HG03196 (cell line): ENCODE results near the gene FBXO40.
"Not testable (repeated sequence)": the region's sequence is repeated elsewhere in the genome, so short reads cannot be mapped to it uniquely, and the experiment has no call there.

Experiments
- ATAC-seq: cut with Tn5 transposase; IDR thresholded peaks from one replicate; pipeline ENCODE4 v1.9.1; 2021; ENCODE audit not compliant: unreplicated experiment

The FBXO40 gene

GRCh38 chr3:121592856-121593702, at the start of gene FBXO40:
Gene FBXO40, plus strand, starts transcription at chr3:121593379. Its CDS starts 27,197 bp downstream, at chr3:121620576.
- no peak for ATAC-seq

DNA sequence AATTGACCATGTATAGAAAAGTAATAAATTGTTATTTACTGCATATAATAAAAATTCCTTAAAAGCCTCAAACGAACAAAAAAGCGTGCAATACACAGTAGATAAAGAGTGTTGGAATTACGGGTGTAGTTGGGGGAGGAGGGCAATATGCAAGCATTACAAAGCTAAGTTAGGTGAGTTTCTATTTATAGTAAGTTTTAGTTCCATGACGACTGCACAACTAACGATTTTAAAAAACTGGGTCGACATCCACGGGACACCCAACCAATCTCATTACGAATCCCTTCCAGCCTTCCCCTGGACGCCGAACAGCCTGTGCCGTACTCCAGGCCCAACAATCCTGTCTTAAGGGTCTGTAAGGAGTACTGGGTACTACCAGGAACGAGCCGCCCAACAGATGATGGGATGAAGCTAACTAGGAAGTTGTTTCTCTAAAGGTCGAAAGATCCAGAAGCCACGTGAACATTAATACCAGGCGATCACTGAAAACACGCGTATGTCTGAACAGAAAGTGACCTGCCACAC, 48.1 kb upstream of the FBXO40 start:
- ATAC-seq: no peak

GRCh38 chr3:121545574-121546455, 47.4 kb upstream of the FBXO40 start, which contains the start of gene POLQ:
Gene POLQ, minus strand, starts transcription at chr3:121545988. Its CDS starts 111 bp downstream, at chr3:121545877.
- ATAC-seq: peak; percentile 85

DNA sequence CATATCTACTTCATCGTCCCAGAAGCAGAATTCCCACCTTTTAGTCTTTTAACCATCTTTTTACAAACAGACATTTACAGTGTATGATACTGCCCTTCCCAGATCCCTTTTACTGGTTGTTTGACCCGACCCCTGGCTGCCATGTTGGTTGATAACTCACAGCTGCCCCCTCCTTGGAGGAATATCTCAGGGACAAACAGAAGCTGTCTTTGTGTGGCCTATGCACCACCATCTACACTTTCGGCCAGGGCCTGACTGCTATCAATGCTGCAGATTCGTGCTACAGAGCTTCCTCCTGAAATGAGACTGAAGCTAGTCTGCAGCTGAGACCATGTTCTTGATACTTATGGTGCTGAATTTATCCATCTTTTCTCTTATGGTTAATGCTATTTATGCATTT, 40.8 kb upstream of the FBXO40 start:
- ATAC-seq: no peak

DNA sequence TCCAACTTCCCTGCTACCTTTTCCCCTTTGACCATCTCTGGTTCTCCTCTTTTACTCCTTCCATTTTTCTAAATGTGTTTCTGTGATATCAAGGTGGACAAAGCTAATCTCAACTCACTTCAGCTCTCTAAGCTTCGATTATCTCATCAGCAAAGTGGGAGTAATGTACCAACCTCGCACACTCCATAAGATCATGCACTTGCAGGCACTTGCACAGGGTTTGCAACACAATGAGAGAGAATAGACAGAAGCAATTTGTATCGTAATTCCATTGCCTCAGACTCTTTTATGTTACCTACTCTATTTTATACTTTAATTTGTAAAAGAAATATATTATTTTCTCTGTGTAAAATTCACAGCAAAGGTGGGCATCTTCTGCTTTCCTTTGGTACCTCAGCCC, 40.4 kb upstream of the FBXO40 start:
- ATAC-seq: no peak

DNA sequence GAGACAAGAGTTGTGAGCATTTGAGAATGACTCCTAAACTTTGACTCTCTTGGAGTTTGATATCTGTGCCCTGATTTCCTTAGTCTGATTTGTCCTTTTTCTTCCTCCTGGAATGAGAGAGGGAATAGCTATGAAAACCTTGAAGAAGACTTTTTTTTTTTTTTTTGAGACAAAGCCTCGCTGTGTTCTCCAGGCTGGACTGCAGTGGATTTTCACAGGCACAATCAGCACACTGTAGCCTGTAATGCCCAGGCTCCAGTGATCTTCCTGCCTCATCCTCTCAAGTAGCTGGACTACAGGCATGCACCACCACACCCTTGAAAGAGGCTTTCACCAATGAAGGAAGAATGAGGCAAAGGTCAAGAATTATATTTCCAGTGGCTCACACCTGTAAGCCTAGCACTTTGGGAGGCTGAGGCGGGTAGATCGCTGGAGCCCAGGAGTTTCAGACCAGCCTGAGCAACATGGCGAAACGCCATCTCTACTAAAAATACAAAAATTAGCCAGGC, 35.7 kb upstream of the FBXO40 start:
- ATAC-seq: no peak

DNA sequence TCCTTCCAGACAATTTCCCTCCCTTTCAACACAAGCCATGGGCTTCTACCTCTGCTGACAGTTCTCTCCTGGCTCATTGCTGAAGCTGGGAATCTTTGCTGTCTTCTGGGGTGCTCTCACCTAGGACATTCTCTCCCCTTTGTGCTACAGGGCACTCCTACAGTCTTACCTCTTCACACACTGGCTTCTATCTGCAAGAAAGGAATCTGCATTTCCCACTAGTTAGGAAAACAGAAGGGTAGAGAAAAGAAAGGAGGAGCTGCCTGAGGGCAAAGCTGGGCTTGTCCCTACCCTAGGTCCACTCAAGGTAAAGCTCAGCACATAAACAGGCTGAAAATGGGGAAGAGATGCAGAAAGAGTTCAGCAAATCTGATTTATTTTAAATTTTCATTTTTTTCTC, 31.0 kb upstream of the FBXO40 start:
- no peak for ATAC-seq

DNA sequence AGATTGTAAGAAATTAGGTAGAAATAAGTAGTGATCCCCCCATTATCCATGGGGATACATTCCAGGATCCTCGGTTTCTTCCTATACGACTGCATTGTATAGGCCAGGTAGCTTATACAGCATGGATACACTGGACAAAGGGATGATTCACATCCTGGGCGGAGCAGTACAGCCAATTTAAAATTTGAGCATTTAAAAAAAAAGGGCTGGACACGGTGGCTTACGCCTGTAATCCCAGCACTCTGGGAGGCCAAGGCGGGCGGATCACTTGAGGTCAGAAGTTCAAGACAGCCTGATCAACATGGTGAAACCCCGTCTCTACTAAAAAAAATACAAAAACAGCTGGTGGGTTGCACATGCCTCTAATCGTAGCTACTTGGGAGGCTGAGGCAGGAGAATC, 26.4 kb upstream of the FBXO40 start:
- ATAC-seq: no peak

GRCh38 chr3:121567649-121568048, 25.5 kb upstream of the FBXO40 start, which contains the start of gene ARGFX:
Gene ARGFX, plus strand, starts transcription at chr3:121567949. Its CDS starts 2,765 bp downstream, at chr3:121570714.
- no peak for ATAC-seq

- ATAC-seq: no peak
These were observed 18.7 kb upstream of the FBXO40 start for GRCh38 chr3:121574449-121574848.

- ATAC-seq: no peak
These were observed 11.5 kb upstream of the FBXO40 start for GRCh38 chr3:121581691-121582090.

DNA sequence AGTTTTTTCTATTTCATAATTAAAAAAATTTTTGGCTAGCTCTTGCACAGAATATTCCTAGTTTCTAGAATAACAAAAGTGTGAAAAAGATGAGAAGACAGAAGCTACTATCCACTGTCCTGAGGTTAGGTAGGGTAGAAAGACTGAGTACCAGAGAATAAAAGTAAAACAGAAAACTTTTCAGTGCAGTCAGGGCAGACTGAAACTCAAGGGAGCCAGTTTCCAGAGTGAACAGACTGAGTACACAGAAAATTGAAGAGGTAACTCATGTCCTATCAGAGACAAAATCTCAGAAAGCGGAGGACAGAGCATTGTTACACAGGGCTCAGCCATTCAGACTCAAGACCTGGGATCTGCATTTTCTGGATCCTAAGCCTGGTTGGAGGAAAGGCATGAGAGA, 8.8 kb upstream of the FBXO40 start:
- ATAC-seq: no peak

DNA sequence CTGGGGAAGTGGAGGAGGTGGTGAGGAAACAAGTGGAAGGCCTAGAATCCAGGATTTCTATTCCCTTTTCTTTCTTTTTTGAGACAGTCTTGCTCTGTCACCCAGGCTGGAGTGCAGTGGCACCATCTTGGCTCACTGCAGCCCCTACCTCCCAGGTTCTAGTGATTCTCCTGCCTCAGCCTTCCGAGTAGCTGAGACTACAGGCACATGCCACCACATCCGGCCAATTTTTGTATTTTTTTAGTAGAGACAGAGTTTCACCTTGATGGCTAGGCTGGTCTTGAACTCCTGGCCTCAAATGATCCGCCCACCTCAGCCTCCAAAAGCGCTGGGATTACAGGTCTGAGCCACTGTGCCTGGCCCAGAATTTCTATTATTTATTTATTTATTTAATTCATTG, 627 bp downstream of the FBXO40 start:
- ATAC-seq: not testable (repeated sequence)

DNA sequence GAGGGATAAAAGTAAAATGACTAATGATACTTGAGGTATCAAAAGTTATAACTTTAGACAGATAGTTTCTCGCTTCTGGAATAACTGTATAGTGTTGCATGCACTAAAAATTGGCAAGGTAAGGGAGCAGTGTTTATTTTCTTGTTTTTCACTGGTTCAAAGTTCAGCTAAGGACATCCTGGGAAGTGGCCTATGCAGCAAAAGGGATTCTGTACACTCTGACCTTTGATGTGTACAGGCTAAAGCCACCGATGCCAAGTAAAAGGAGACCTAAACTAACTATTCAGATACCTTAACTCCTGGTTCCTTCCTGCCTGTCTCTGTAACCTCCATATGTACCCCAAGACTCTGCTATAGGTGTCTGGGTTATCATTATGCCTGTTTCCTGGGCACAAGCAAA, 1.7 kb downstream of the FBXO40 start:
- ATAC-seq: no peak

DNA sequence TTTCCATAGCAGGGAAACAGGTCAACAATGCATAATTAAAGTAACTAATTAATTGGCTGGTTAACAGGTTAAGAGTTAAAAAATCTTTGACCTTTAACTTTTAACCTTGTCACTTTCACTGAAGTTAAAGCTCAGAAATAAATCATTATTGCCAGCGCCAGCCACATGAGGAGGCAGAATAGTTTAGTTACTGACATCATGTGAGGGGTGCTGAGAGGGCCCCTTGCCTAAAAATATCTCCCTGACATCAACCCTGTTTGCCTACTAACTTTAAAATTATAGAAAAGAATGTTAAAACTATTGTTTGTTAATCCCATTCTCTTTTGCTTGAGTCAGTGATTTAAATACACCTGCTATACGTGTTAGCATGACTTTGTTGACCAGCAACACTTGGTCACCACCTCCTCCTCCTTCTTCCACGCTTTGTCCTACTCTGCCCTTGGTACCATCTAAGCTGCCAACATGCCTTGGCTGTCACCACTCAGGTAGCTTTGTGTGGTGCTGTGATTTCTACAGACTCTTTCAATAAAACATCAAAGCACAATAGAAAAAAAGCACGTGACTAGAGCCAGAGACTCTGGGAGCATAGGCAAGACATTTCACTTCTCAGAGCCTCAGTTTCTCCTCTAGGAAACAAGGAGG, 2.7 kb downstream of the FBXO40 start:
- ATAC-seq: no peak

- ATAC-seq: no peak
These were observed 5.4 kb downstream of the FBXO40 start for GRCh38 chr3:121598564-121598963.

- not testable (repeated sequence) for ATAC-seq
These were observed 6.7 kb downstream of the FBXO40 start for GRCh38 chr3:121599900-121600299.

- no peak for ATAC-seq
These were observed 8.1 kb downstream of the FBXO40 start for GRCh38 chr3:121601212-121601812.

DNA sequence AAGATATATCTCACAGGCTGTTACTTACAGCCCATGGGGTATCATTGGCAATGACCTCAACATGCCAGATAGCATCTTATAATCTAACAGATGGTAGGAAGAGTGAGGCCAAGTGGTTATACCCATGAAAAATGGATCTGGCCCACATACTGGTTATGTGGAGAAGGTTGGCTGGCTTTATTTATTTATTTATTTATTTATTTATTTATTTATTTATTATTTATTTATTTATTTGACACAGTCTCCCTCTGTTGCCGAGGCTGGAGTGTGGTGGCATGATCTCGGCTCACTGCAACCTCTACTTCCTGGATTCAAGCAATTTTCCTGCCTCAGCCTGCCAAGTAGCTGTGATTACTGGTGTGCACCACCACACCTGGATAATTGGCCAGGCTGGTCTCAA, 11.6 kb downstream of the FBXO40 start:
- no peak for ATAC-seq

- no peak for ATAC-seq
These were observed 12.9 kb downstream of the FBXO40 start for GRCh38 chr3:121606106-121606505.
